Tibial artery (tissue), 4 donors: ENCODE results near the gene GNG12.

Source experiments
- DNase-seq, 2 donors: peaks; one replicate each; pipeline ENCODE4 v3.0.0-alpha.2; 2019
- H3K27ac ChIP-seq, 2 donors: fragments of 200-600 bp; sonication (generic) in 1 of 2; 1 replicate in 1 of 2; 2 replicates in 1 of 2; pipeline ENCODE4 v1.5.1; 2018 to 2019; ENCODE audit warnings: mild to moderate bottlenecking in 1 of 2
- H3K27me3 ChIP-seq, 2 donors: fragments of 200-600 bp; sonication (generic) in 1 of 2; one replicate each; pipeline versions ENCODE4 v1.5.1 to v1.6.0; 2016 to 2019
- H3K36me3 ChIP-seq, 3 donors: fragments of 200-600 bp; sonication (generic) in 2 of 3; one replicate each; pipeline ENCODE4 v1.5.1; 2016 to 2019; ENCODE audit warnings: mild to moderate bottlenecking in 2 of 3
- H3K4me1 ChIP-seq, 4 donors: fragments of 200-600 bp; sonication (generic) in 2 of 4; 1 replicate in 3 of 4; 2 replicates in 1 of 4; pipeline ENCODE4 v1.5.1; 2016 to 2019
- H3K4me3 ChIP-seq, 2 donors: fragments of 200-600 bp; sonication (generic) in 1 of 2; 1 replicate in 1 of 2; 2 replicates in 1 of 2; pipeline ENCODE4 v1.5.1; 2018 to 2019; ENCODE audit warnings: mild to moderate bottlenecking in 2 of 2
- H3K9me3 ChIP-seq, 3 donors: fragments of 200-600 bp; sonication (generic) in 1 of 3; one replicate each; pipeline ENCODE4 v1.5.1; 2016 to 2019
- CTCF ChIP-seq, 2 experiments: fragments of 200-600 bp in 1 of 2; fragments of 450-650 bp in 1 of 2; IDR thresholded peaks; one replicate each; pipeline ENCODE4 v1.5.1; 2017 to 2019; ENCODE audit warnings: antibody characterized with exemption in 2 of 2, mild to moderate bottlenecking in 1 of 2, moderate library complexity in 1 of 2
- intact Hi-C: fragments of 100-400 bp; cut with DNase I; formaldehyde crosslinking; loops from one replicate; pipeline ENCODE4 v1.15.0; 2023; ENCODE audit warnings: low total_unique reads

The GNG12 gene

GRCh38 chr1:67856921-67857320 lies 23.7 kb upstream of the GNG12 start:
- Histone ChIP-seq H3K27me3 (no peaks in the 10 kb centered on the region), H3K27ac (no peak overlapping the region), H3K36me3 (no peaks in the 10 kb centered on the region), H3K9me3 (no peaks in the 10 kb centered on the region), H3K4me1 (no peaks in the 10 kb centered on the region), H3K4me3 (no peak overlapping the region)
- DNase-seq, result no peak
- no peak for TF ChIP-seq CTCF (IDR thresholded peaks at IDR 0.05)
- intact Hi-C loops, result no loop called here

- no peaks in the 10 kb centered on the region for H3K27me3 ChIP-seq
- intact Hi-C loops, result no loop called here
- no peaks in the 10 kb centered on the region for H3K9me3 ChIP-seq
- no peak overlapping the region for H3K27ac ChIP-seq
- no peak overlapping the region for H3K4me3 ChIP-seq
- no peaks in the 10 kb centered on the region for H3K36me3 ChIP-seq
- H3K4me1 ChIP-seq, result peaks cover 0 to 2% (median under 1%) of the 10 kb centered on the region in 4 donors
- no peak for DNase-seq
- TF ChIP-seq CTCF (IDR thresholded peaks at IDR 0.05), result no peak
These were observed 22.7 kb upstream of the GNG12 start for GRCh38 chr1:67855961-67856360.

DNA sequence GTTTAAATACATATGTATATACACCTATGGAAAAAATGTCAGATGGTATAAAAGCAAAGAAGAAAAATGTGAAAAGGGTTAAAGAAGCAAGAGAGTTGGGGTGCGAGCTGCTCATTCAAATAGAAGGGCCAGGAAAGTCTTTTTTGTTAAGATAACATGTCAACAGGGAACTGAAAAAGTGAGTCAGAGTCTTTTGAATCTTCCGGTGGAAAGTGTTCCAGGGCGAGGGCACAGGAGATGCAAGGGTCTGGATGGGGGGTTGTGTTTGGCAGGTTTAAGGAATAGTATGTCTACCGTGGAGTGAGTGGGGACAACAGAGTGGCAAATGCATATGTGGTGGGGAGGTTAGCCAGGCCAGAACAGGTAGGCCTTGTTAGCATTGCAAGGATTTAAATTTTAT lies 22.2 kb upstream of the GNG12 start:
- no peaks in the 10 kb centered on the region for H3K9me3 ChIP-seq

DNA sequence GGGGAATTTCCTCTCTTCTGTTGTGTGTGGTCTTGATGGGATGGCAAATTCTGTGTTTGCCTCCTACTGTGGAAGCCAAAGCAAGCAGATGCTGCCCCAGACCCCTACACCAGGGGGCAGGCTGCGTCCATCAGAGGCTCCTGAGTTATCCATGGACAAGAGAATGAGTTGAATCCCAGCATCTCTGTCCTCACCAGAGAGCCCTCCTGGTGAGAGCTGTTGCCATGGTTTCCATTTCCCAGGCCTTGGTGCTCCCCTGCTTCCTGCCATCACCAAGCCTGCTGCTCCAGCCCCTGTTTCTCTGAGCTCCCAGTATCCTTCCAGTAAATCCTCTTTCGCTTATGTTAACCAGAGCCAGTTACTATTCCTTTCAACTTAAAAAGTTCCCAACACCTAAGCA lies 20.4 kb upstream of the GNG12 start:
- no peak overlapping the region for H3K27ac ChIP-seq
- no peaks in the 10 kb centered on the region for H3K36me3 ChIP-seq
- intact Hi-C loops, result loop anchor here (5.0 kb wide), 1 partner anchor 249 kb away; no protein-coding TSS in a partner anchor
- peaks cover 0 to 11% (median 9%) of the 10 kb centered on the region in 4 donors for H3K4me1 ChIP-seq
- TF ChIP-seq CTCF (IDR thresholded peaks at IDR 0.05), result peak; percentile 47 to 52
- no peak overlapping the region for H3K4me3 ChIP-seq
- no peaks in the 10 kb centered on the region for H3K9me3 ChIP-seq
- no peaks in the 10 kb centered on the region for H3K27me3 ChIP-seq
- no peak for DNase-seq

More for the DNA sequence above, 22.2 kb upstream of the GNG12 start:
- no peak overlapping the region for H3K27ac ChIP-seq
- peaks cover 0 to 7% (median 5%) of the 10 kb centered on the region in 4 donors for H3K4me1 ChIP-seq
- H3K4me3 ChIP-seq, result no peak overlapping the region
- intact Hi-C loops, result no loop called here
- no peaks in the 10 kb centered on the region for H3K27me3 ChIP-seq
- H3K36me3 ChIP-seq, result no peaks in the 10 kb centered on the region
- no peak for TF ChIP-seq CTCF (IDR thresholded peaks at IDR 0.05)
- DNase-seq, result no peak

- Histone ChIP-seq H3K9me3 (no peaks in the 10 kb centered on the region), H3K27ac (no peak overlapping the region), H3K4me1 (peaks cover 0 to 11% (median 9%) of the 10 kb centered on the region in 4 donors), H3K27me3 (no peaks in the 10 kb centered on the region), H3K36me3 (no peaks in the 10 kb centered on the region), H3K4me3 (no peak overlapping the region)
- TF ChIP-seq CTCF (IDR thresholded peaks at IDR 0.05), result no peak
- intact Hi-C loops, result loop anchor here (5.0 kb wide), 1 partner anchor 251 kb away; no protein-coding TSS in a partner anchor
- DNase-seq, result no peak
These were observed 18.5 kb upstream of the GNG12 start for GRCh38 chr1:67851800-67852199.

DNA sequence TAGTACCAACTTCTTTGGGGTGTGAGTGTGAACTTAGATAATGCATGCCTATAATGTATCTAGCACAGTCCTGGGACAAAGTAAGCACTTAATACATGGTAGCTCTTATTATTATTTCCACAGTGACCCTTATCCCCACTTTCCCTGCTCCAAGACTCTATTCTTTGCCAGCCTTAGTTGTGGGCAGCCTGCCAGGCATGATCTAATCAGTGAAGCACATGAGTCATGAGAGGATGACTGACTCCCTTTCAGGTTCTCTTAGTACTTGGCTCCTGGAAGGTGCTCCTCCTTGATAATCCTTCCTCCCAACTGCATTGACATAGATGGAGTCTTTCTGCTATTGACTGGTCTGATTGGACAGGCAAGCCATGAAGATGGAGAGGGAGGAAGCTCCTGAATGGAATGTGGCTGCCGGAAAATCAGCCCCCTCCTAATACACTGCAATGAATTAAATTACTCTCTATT lies 17.4 kb upstream of the GNG12 start:
- DNase-seq, result peak; percentile 89 to 90
- Histone ChIP-seq H3K4me1 (peaks cover 0 to 11% (median 9%) of the 10 kb centered on the region in 4 donors), H3K27ac (no peak overlapping the region), H3K27me3 (no peaks in the 10 kb centered on the region), H3K36me3 (no peaks in the 10 kb centered on the region), H3K4me3 (no peak overlapping the region), H3K9me3 (no peaks in the 10 kb centered on the region)
- intact Hi-C loops, result loop anchor here (5.0 kb wide), 1 partner anchor 252 kb away; no protein-coding TSS in a partner anchor
- no peak for TF ChIP-seq CTCF (IDR thresholded peaks at IDR 0.05)
